ENCODE results near the gene CFL2. TPM values are rescaled to one million over a fixed set of nuclear protein-coding genes. Genes with fewer than 3 reads are reported as not detected.

CFL2 gene
- total RNA-seq, 1 experiment from 2014 or later = 48.8 TPM

DNA sequence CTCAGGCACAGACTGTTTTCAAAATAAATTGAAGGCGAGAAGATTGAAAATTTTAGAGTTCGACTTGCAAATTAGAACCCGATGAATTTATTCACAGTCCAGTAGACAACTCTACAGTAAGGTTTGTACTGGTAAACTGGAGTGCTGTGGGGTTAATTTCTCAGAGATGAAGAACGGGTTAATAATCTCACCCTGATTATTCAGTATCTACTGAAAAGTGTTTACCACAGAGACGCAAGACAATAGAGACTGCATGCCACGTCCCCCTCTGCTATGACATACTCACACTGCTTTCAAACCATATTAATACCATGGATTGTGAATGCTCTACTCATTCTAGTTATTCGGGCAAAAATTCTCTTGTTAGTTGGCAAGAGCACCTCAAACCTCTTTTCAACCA, 36.1 kb downstream of the CFL2 start:
- no peak for DNase-seq (ENCODE audit: extremely low read depth, low read depth)

DNA sequence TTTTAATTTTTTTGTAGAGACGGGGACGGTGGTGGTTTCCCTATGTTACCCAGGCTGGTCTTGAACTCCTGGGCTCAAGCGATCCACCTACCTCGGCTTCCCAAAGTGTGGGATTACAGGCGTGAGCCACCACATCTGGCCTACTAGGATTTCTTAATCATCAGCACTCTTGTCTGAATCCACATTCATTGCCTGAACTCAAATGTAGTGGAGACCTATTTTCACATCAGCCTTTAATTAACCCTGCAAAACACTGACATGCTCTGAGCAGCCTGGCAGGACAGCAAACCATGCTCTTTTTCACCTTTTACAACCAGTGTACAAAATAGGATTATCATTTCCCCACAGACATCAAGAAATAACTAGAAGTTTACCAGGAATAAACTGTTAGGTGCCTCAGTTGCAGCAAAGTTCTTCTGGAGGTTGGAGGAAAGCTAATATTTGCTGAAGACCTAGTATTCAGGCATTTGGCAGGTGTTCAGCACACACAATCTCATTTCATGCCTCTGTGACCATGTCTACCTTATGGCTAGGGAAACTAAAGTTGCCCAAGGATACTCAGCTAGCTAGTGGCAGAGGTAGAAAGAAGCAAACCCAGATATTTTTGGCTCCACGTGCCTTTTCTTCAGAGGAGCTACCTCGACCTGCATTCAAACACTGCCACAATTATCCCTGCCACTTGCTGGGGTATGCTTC, 37.7 kb downstream of the CFL2 start:
- no peak for DNase-seq (ENCODE audit: extremely low read depth, low read depth)

DNA sequence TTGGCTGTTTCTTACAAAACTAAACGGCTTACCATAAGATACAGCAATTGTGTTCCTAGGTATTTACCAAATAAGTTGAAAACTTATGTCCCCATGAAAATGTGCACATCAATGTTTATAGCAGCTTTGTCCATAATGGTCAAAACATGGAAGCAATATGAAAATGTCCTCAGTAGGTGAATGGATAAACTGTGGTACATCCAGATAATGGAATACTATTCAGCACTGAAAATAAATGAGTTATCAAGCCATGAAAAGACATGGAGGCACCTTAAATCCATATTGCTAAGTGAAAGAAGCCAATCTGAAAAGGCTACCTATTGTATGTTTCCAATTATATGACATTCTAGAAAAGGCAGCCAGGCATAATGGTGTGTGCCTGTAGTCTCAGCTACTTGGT, 40.7 kb downstream of the CFL2 start:
- no peak for DNase-seq (ENCODE audit: extremely low read depth, low read depth)

DNA sequence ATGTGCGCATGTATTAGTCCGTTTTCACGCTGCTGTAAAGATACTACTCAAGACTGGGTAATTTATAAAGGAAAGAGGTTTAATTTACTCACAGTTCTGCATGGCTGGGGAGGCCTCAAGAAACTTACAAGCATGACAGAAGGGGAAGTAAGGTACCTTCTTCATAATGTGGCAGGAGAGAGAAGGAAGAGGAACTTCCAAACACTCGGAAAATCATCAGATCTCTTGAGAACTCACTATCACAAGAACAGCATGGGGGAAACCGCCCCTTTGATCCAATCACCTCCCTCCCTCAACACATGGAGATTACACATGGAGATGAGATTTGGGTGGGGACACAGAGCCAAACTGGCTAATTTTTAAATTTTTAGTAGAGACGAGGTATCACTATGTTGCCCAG, 42.7 kb downstream of the CFL2 start:
- DNase-seq (ENCODE audit: extremely low read depth, low read depth) = no peak

DNA sequence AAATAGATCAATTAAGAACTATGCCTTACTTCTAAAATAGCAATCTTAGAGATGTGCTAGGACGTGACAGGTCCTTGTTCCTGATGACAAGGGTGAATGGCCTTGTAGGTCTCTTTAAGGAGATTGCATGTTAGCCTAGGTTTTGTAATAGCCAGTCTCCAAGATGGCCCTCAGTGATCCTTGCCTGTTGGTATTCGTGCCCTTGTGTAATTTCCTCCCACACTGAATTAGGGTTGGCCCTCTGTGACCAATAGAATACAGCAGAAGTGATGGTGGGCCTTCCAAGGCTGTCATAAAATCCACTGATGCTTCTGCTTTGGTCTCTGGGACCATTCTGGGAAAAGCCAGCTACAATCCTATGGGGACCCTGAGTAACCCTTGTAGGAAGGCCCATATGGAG, 46.3 kb downstream of the CFL2 start:
- no peak for DNase-seq (ENCODE audit: extremely low read depth, low read depth)

DNA sequence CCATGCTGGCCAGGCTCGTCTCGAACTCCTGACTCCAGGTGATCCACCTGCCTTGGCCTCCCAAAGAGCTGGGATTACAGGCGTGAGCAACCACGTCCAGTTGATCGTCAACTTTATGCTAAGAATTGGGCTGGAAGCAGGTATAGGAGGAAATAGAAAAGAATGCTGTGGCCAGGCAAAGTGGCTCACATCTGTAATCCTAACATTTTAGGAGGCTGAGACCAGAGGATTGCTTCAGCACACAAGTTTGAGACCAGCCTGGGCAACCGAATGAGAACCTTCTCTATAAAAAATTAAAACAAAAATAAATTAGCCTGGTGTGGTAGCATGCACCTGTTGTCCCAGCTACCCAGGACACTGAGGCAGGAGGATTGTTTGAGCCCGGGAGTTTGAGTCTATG, 47.4 kb downstream of the CFL2 start:
- DNase-seq (ENCODE audit: extremely low read depth, low read depth) = no peak

DNA sequence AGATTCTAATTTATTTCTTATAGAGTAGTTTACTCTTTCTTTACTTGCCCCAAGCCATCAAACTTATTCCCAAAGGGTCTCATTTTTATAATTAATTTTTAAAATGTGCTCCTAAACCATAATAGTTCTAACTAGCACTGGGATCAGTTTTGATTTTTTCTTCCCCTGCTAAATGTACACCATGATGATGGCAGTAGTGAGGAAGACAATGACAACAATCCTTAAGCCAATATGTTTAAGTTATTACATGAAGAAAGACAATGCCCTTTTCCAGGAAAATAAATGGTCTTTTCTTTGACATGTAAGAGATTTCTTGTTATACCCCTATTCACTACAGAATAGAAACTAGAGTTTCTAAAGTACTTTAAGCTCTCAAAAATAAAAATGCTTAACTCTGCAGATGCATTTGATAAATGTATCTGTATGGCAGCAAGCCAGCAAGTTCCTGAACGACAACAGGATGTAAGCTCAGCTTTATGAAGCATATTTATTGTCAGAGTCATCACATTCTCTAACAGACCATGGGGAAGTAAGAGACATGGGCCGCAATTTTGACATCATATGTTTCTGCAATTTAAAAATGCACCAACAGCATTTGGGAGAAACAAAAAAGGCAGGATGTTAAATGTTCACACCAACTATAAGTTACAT, 48.5 kb downstream of the CFL2 start:
- DNase-seq (ENCODE audit: extremely low read depth, low read depth) = peak; percentile 16

DNA sequence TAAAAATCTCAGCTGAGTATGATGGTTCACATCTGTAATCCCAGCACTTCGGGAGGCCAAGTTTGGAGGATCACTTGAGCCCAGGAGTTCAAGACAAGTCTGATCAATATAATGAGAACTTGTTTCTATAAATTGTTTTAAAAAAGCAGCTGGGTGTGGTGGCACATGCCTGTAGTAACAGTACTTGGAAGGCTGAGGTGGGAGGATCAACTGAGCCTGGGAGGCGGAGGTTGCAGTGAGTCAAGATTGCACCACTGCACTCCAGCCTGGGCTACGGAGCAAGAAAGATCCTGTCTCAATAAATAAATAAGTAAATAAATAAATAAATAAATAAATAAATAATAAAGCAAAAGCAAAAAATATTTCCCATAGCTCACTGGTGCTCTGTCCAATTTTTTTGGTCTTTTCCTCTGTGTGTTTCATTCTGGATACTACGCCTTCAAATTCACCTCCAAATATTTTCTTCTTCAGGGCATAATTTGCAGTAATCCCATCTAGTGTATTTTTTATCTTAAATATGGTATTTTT, 51.8 kb downstream of the CFL2 start:
- no peak for DNase-seq (ENCODE audit: extremely low read depth, low read depth)

DNA sequence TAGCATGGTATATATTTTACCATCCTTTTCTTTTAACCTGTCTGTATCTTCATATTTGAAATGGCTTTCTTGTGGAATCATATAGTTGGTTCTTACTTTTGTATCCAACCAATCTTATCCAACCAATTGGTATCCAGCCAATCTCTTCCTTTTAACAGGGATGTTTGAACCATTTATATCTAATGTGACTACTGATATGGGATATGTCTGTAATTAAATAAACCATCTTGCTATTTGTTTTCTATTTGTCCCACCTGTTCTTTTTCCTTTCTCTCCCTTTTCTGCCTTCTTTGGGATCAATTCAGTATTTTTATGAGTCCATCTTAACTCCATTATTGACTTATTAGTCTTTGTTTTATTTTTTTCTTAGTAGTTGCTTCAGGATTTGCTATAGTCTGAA, 53.6 kb downstream of the CFL2 start:
- DNase-seq (ENCODE audit: extremely low read depth, low read depth) = no peak

Small RNA genes lying within 50 kb of the gene (small RNA-seq; reads per million reads assigned to genes)
- gene RNU6-1261P = 0 reads per million in 2 experiments

Other genes starting within 250 kb of the CFL2 start
- gene EAPP, start 174.9 kb downstream of the CFL2 start, total RNA-seq (2014; rRNA removed; shearing (Covaris generic)) = 47.5 and 50.0 TPM in 2 replicates
- 89.2 and 95.8 TPM in 2 replicates for gene SNX6, start 84.4 kb downstream of the CFL2 start, total RNA-seq (2014; rRNA removed; shearing (Covaris generic))
- gene BAZ1A, start 160.8 kb upstream of the CFL2 start, total RNA-seq (2014; rRNA removed; shearing (Covaris generic)) = 38.2 and 46.7 TPM in 2 replicates